Measurements from ENCODE around the gene URAD.

URAD gene

GRCh38 chr13:27997904-27998522 lies 9.5 kb upstream of the URAD start:
- peak; percentile 61 for DNase-seq

- DNase-seq = no peak
These were observed 3.4 kb upstream of the URAD start for GRCh38 chr13:27991881-27992280.

GRCh38 chr13:27985600-27985999 lies 2.9 kb downstream of the URAD start:
- no peak for DNase-seq

GRCh38 chr13:27982361-27982760 lies 6.1 kb downstream of the URAD start:
- DNase-seq = no peak

- DNase-seq = no peak
These were observed 7.3 kb downstream of the URAD start for GRCh38 chr13:27981006-27981708.

- no peak for DNase-seq
These were observed 8.1 kb downstream of the URAD start for GRCh38 chr13:27980280-27980998.

GRCh38 chr13:27979765-27980279 lies 8.7 kb downstream of the URAD start:
- no peak for DNase-seq

GRCh38 chr13:27979001-27979643 lies 9.4 kb downstream of the URAD start:
- DNase-seq = no peak

- no peak for DNase-seq
These were observed 10.1 kb downstream of the URAD start for GRCh38 chr13:27978301-27978968.

GRCh38 chr13:27977476-27978300 lies 10.8 kb downstream of the URAD start:
- DNase-seq = no peak

- DNase-seq = no peak
These were observed 12.0 kb downstream of the URAD start for GRCh38 chr13:27976362-27977091.

GRCh38 chr13:27975564-27976361 lies 12.7 kb downstream of the URAD start:
- no peak for DNase-seq

- no peak for DNase-seq
These were observed 14.4 kb downstream of the URAD start for GRCh38 chr13:27973961-27974662.

- no peak for DNase-seq
These were observed 15.2 kb downstream of the URAD start for GRCh38 chr13:27973291-27973690.

- DNase-seq = no peak
These were observed 16.0 kb downstream of the URAD start for GRCh38 chr13:27972478-27972820.

- no peak for DNase-seq
These were observed 16.6 kb downstream of the URAD start for GRCh38 chr13:27971776-27972477.

GRCh38 chr13:27971236-27971645 lies 17.3 kb downstream of the URAD start:
- no peak for DNase-seq

GRCh38 chr13:27970382-27971235 lies 17.9 kb downstream of the URAD start:
- no peak for DNase-seq
